Neural progenitor cell (in vitro differentiated cells): Measurements from ENCODE around the gene C8B. TPM values are rescaled to one million over a fixed set of nuclear protein-coding genes. Genes with fewer than 3 reads are reported as not detected.

Source experiments
- DNase-seq: peaks from one replicate; pipeline ENCODE4 v3.0.0-alpha.2; 2016; ENCODE audit warnings: low spot score
- H2AFZ ChIP-seq: fragments of 200-600 bp; sonication (generic); replicated peaks from 2 replicates; pipeline ENCODE4 v1.6.1; 2016; ENCODE audit warnings: antibody characterized with exemption
- H3F3A ChIP-seq: fragments of 200-600 bp; sonication (generic); 2 replicates; pipeline ENCODE4 v1.6.1; 2016; ENCODE audit warnings: antibody characterized with exemption, low read depth
- H3K27ac ChIP-seq: fragments of 200-600 bp; sonication (generic); 2 replicates; pipeline ENCODE4 v1.5.1; 2016; ENCODE audit warnings: mild to moderate bottlenecking
- H3K27me3 ChIP-seq: fragments of 200-600 bp; sonication (generic); 2 replicates; pipeline ENCODE4 v1.6.1; 2016; ENCODE audit warnings: mild to moderate bottlenecking, moderate library complexity
- H3K36me3 ChIP-seq: fragments of 200-600 bp; sonication (generic); 2 replicates; pipeline ENCODE4 v1.5.1; 2016
- H3K4me1 ChIP-seq: fragments of 200-600 bp; sonication (generic); 2 replicates; pipeline ENCODE4 v1.6.1; 2016; ENCODE audit warnings: mixed run types
- H3K4me2 ChIP-seq: fragments of 200-600 bp; sonication (generic); 2 replicates; pipeline ENCODE4 v1.6.1; 2016
- H3K4me3 ChIP-seq: fragments of 200-600 bp; sonication (generic); 2 replicates; pipeline ENCODE4 v1.5.1; 2016
- H3K79me2 ChIP-seq: fragments of 200-600 bp; sonication (generic); 2 replicates; pipeline ENCODE4 v1.6.1; 2016; ENCODE audit warnings: low read depth
- H3K9ac ChIP-seq: fragments of 200-600 bp; sonication (generic); 2 replicates; pipeline ENCODE4 v1.6.1; 2016
- H3K9me3 ChIP-seq: fragments of 200-600 bp; sonication (generic); 2 replicates; pipeline ENCODE4 v1.5.1; 2016; ENCODE audit warnings: low read depth
- H4K20me1 ChIP-seq: fragments of 200-600 bp; sonication (generic); 2 replicates; pipeline ENCODE4 v1.6.1; 2016; ENCODE audit warnings: low read depth
- H3K27ac Mint-ChIP-seq: 3 replicates; pipeline ENCODE4 v1.8.0; 2021; ENCODE audit warnings: mixed read lengths
- H3K27me3 Mint-ChIP-seq: 2 replicates; pipeline ENCODE4 v1.8.0; 2022; ENCODE audit warnings: low read depth, mild to moderate bottlenecking, inconsistent platforms, moderate library complexity, mixed read lengths; ENCODE audit not compliant: insufficient read depth
- H3K36me3 Mint-ChIP-seq: 3 replicates; pipeline ENCODE4 v1.8.0; 2021; ENCODE audit warnings: mixed read lengths
- H3K4me1 Mint-ChIP-seq: 3 replicates; pipeline ENCODE4 v1.8.0; 2021; ENCODE audit warnings: mixed read lengths
- H3K4me3 Mint-ChIP-seq: 3 replicates; pipeline ENCODE4 v1.8.0; 2021; ENCODE audit warnings: mild to moderate bottlenecking, moderate library complexity, mixed read lengths
- H3K9me3 Mint-ChIP-seq: 3 replicates; pipeline ENCODE4 v1.8.0; 2020; ENCODE audit warnings: mixed read lengths
- CTCF ChIP-seq: fragments of 200-600 bp; sonication (generic); IDR thresholded peaks from 2 replicates; pipeline ENCODE4 v1.5.1; 2017; ENCODE audit warnings: antibody characterized with exemption, mild to moderate bottlenecking
- EZH2 ChIP-seq: fragments of 200-600 bp; sonication (generic); IDR thresholded peaks from 2 replicates; pipeline ENCODE4 v1.6.1; 2017; ENCODE audit warnings: antibody characterized with exemption, mild to moderate bottlenecking, moderate library complexity
- EZH2phosphoT487 ChIP-seq: fragments of 200-600 bp; sonication (generic); IDR thresholded peaks from 2 replicates; pipeline ENCODE4 v1.6.1; 2017; ENCODE audit warnings: antibody characterized with exemption
- total RNA-seq: library from RNA; depleted of rRNA; stranded (reverse); fragments of >200 nt; gene quantifications from 2 replicates; pipeline ENCODE4 v1.2.3, GENCODE V29; 2015; ENCODE audit warnings: low replicate concordance

The C8B gene
- total RNA-seq, 1 donor from 2014 or later = not detected

- H2AFZ ChIP-seq = no peak overlapping the region
- H3K4me1 ChIP-seq = peaks cover 29% of the 10 kb centered on the region
- no peak overlapping the region for H3K4me2 ChIP-seq
- H3K27ac ChIP-seq = no peak overlapping the region
- H3K79me2 ChIP-seq = no peaks in the 10 kb centered on the region
- no peaks in the 10 kb centered on the region for H3K36me3 ChIP-seq
- no peak for DNase-seq
- no peaks in the 10 kb centered on the region for H3K9me3 ChIP-seq
- Mint-ChIP-seq H3K27ac (no peak overlapping the region), H3K9me3 (peaks cover 5% of the 10 kb centered on the region), H3K4me3 (no peak overlapping the region), H3K36me3 (no peaks in the 10 kb centered on the region), H3K4me1 (peaks cover 25% of the 10 kb centered on the region), H3K27me3 (peaks cover 6% of the 10 kb centered on the region)
- H3K9ac ChIP-seq = no peak overlapping the region
- no peaks in the 10 kb centered on the region for H4K20me1 ChIP-seq
- no peak overlapping the region for H3K4me3 ChIP-seq
- H3F3A ChIP-seq = peaks cover 8% of the 10 kb centered on the region
- H3K27me3 ChIP-seq = no peaks in the 10 kb centered on the region
- no peak for TF ChIP-seq CTCF
- TF ChIP-seq EZH2phosphoT487 = no peak
- no peak for TF ChIP-seq EZH2
These were observed 40.6 kb downstream of the C8B start for GRCh38 chr1:56925193-56925592.

- no peaks in the 10 kb centered on the region for H4K20me1 ChIP-seq
- H3K4me3 ChIP-seq = no peak overlapping the region
- peak overlapping the region; percentile 28 for H3K4me2 ChIP-seq
- H3K36me3 ChIP-seq = no peaks in the 10 kb centered on the region
- no peak overlapping the region for H2AFZ ChIP-seq
- H3K27ac ChIP-seq = no peak overlapping the region
- H3K9ac ChIP-seq = no peak overlapping the region
- H3F3A ChIP-seq = peaks cover 8% of the 10 kb centered on the region
- TF ChIP-seq EZH2 = no peak
- TF ChIP-seq EZH2phosphoT487 = no peak
- TF ChIP-seq CTCF = no peak
- peaks cover 5% of the 10 kb centered on the region for H3K9me3 Mint-ChIP-seq
- H3K4me1 Mint-ChIP-seq = peaks cover 26% of the 10 kb centered on the region
- no peaks in the 10 kb centered on the region for H3K36me3 Mint-ChIP-seq
- H3K27me3 Mint-ChIP-seq = peaks cover 7% of the 10 kb centered on the region
- H3K4me1 ChIP-seq = peaks cover 29% of the 10 kb centered on the region
- no peaks in the 10 kb centered on the region for H3K79me2 ChIP-seq
- no peaks in the 10 kb centered on the region for H3K27me3 ChIP-seq
- H3K27ac Mint-ChIP-seq = no peak overlapping the region
- no peak overlapping the region for H3K4me3 Mint-ChIP-seq
- no peaks in the 10 kb centered on the region for H3K9me3 ChIP-seq
- no peak for DNase-seq
These were observed 41.7 kb downstream of the C8B start for GRCh38 chr1:56924116-56924515.

GRCh38 chr1:56923201-56923600 is 42.6 kb downstream of the C8B start:
- Mint-ChIP-seq H3K4me1 (peaks cover 26% of the 10 kb centered on the region), H3K9me3 (no peaks in the 10 kb centered on the region), H3K27me3 (peaks cover 8% of the 10 kb centered on the region), H3K27ac (no peak overlapping the region), H3K36me3 (no peaks in the 10 kb centered on the region), H3K4me3 (no peak overlapping the region)
- Histone ChIP-seq H3K27me3 (no peaks in the 10 kb centered on the region), H2AFZ (no peak overlapping the region), H3K9ac (no peak overlapping the region), H3K27ac (no peak overlapping the region), H3K9me3 (no peaks in the 10 kb centered on the region), H3K4me2 (no peak overlapping the region), H4K20me1 (no peaks in the 10 kb centered on the region), H3F3A (peaks cover 8% of the 10 kb centered on the region), H3K4me3 (no peak overlapping the region), H3K4me1 (peaks cover 29% of the 10 kb centered on the region), H3K36me3 (no peaks in the 10 kb centered on the region), H3K79me2 (no peaks in the 10 kb centered on the region)
- TF ChIP-seq CTCF (no peak), EZH2 (no peak), EZH2phosphoT487 (no peak)
- no peak for DNase-seq
